ENCODE results near the gene RSPO1. TPM values are rescaled to one million over a fixed set of nuclear protein-coding genes. Genes with fewer than 3 reads are reported as not detected.
A peak's percentile ranks its signal among the peaks of the same experiment; 100 is the strongest.
"Not testable (repeated sequence)": the region's sequence is repeated elsewhere in the genome, so short reads cannot be mapped to it uniquely, and the experiment has no call there.

RSPO1 gene, protein sequence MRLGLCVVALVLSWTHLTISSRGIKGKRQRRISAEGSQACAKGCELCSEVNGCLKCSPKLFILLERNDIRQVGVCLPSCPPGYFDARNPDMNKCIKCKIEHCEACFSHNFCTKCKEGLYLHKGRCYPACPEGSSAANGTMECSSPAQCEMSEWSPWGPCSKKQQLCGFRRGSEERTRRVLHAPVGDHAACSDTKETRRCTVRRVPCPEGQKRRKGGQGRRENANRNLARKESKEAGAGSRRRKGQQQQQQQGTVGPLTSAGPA
- total RNA-seq = not detected

GRCh38 chr1:37634244-37634991 lies at the start of gene RSPO1:
Gene RSPO1, minus strand, starts transcription at chr1:37634892. Its CDS starts 5,231 bp downstream, at chr1:37629661.
- H3K4me3 Mint-ChIP-seq = peak within 1 kb of the TSS; percentile 37
- ATAC-seq (peak; percentile 44 to 48), DNase-seq (no peak)
- peaks cover 9% of the 10 kb centered on the region for H3K4me1 Mint-ChIP-seq (ENCODE audit: low read depth)
- H3K27me3 Mint-ChIP-seq (ENCODE audit: low read depth) = peaks cover 74% of the 10 kb centered on the region
- H3K9me3 Mint-ChIP-seq = no peaks in the 10 kb centered on the region
- no peaks in the 10 kb centered on the region for H3K36me3 Mint-ChIP-seq (ENCODE audit: insufficient read depth)

DNA sequence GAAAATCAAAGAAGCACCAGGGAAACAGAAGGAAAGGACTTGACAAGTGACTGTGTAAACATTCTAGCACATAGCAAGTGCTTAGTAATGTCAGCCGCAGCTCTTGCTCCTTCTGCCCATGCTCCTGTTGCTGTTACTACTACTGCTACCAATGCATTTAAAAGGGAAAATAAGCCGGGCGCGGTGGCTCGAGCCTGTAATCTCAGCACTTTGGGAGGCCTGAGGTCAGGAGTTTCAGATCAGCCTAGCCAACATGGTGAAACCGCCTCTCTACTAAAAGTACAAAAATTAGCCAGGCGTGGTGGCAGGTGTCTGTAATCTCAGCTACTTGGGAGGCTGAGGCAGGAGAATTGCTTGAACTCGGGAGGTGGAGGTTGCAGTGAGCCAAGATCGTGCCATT lies 49.5 kb upstream of the RSPO1 start:
- H3K4me1 Mint-ChIP-seq (ENCODE audit: low read depth) = peaks cover 16% of the 10 kb centered on the region
- not testable (repeated sequence) for H3K27me3 Mint-ChIP-seq (ENCODE audit: low read depth); DNase-seq; H3K4me3 Mint-ChIP-seq; H3K9me3 Mint-ChIP-seq; ATAC-seq
- H3K36me3 Mint-ChIP-seq (ENCODE audit: insufficient read depth) = peaks cover 46% of the 10 kb centered on the region

DNA sequence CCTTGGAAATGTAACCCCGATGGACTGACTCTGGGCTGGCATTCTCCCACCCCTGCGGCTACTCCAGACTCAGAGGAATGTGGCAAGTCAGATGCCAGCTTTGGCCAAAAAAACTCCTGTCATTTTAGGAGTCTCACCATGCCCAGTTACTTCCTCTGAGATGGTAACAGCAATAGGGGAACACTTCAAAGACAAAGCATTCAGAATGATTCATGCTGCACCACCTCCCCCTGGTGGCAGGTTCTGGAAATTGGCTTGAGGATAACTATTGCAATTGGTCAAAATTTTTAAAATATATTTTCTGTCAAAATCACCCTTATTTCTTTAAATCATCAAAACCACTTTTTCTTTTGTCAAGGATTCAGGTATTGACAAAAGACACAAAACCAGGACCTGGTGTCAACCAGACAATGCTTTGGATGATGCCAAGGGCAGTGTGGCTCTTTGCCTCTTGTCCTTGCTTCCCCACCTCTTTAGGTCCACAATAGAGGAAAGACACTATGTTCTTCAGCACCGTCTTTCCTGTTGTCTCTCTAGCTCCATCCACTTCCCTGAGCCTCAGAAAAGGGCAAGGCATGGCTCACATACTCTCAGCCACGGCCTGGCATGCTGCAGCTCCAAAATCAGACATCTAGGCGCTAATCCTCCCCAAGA lies 47.8 kb upstream of the RSPO1 start:
- Mint-ChIP-seq H3K4me3 (no peak overlapping the region), H3K36me3 (ENCODE audit: insufficient read depth) (peaks cover 40% of the 10 kb centered on the region), H3K4me1 (ENCODE audit: low read depth) (peaks cover 3% of the 10 kb centered on the region), H3K27me3 (ENCODE audit: low read depth) (no peaks in the 10 kb centered on the region), H3K9me3 (no peaks in the 10 kb centered on the region)
- peak; percentile 77 for DNase-seq
- peak; percentile 81 to 84 for ATAC-seq

- ATAC-seq = no peak
- Mint-ChIP-seq H3K4me1 (ENCODE audit: low read depth) (peaks cover 3% of the 10 kb centered on the region), H3K27me3 (ENCODE audit: low read depth) (no peaks in the 10 kb centered on the region), H3K4me3 (no peak overlapping the region), H3K9me3 (no peaks in the 10 kb centered on the region), H3K36me3 (ENCODE audit: insufficient read depth) (peaks cover 33% of the 10 kb centered on the region)
- no peak for DNase-seq
These were observed 46.2 kb upstream of the RSPO1 start for GRCh38 chr1:37680933-37681332.

- DNase-seq (no peak), ATAC-seq (no peak)
- peaks cover 13% of the 10 kb centered on the region for H3K4me1 Mint-ChIP-seq (ENCODE audit: low read depth)
- peaks cover 13% of the 10 kb centered on the region for H3K36me3 Mint-ChIP-seq (ENCODE audit: insufficient read depth)
- no peak overlapping the region for H3K4me3 Mint-ChIP-seq
- H3K27me3 Mint-ChIP-seq (ENCODE audit: low read depth) = no peaks in the 10 kb centered on the region
- H3K9me3 Mint-ChIP-seq = no peaks in the 10 kb centered on the region
These were observed 43.1 kb upstream of the RSPO1 start for GRCh38 chr1:37677808-37678207.

DNA sequence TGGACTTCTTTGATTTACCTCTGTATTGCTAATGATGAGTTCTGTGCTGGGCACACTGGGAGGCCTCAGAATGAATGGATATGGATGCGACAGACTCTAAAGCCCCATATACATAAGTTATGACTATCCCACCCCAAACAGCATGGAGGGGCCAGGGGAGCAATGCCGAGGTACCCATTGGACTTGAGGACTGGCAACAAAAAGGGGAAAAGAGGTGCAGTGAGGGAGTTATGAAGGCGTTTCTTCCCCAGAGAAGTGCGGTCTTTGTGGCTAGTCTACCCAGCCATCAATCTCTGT lies 42.4 kb upstream of the RSPO1 start:
- DNase-seq = no peak
- Mint-ChIP-seq H3K9me3 (no peaks in the 10 kb centered on the region), H3K4me3 (no peak overlapping the region), H3K4me1 (ENCODE audit: low read depth) (peaks cover 10% of the 10 kb centered on the region), H3K27me3 (ENCODE audit: low read depth) (no peaks in the 10 kb centered on the region), H3K36me3 (ENCODE audit: insufficient read depth) (peaks cover 6% of the 10 kb centered on the region)
- ATAC-seq = no peak

DNA sequence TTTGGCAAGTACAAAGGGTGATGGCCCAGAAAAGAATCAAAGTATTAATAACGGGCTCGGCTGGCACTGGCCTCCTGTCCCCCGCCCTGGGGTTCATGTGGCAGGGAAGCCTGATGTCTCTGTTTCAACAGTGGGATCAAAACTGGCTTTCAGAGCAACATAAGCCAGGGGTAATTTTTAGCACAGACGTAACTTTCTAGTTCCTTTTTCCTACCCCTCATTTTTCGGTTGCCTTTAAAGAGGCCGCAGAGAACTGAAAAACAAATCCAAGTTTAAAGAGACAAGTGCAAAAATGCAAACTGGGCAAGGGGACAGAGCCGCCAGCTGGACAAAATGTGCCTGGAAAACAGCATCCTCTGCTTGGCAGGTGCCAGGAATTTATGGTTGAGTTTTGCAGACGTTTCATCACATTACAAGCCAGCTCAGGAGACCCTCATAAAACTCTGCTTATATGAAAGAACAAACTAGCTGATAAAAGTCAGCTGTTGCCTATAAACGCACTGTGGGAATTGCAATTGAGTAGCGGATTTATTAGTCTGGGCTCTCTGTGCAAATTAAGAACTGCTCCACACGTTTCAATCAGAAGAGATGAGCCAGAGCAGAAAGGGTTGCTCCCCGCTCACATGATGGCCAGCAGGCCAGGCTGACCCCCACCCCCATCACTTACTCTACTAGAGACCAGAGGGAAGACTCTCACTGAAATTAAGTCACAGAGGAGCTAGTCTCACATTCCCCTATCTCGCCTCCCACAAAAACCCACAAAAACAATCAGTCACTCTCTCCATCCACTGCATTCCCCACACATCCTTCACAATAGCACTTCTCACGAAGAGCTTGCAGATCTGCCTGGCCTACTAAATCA lies 41.8 kb upstream of the RSPO1 start:
- Mint-ChIP-seq H3K4me3 (no peak overlapping the region), H3K4me1 (ENCODE audit: low read depth) (peaks cover 10% of the 10 kb centered on the region), H3K27me3 (ENCODE audit: low read depth) (peaks cover 4% of the 10 kb centered on the region), H3K36me3 (ENCODE audit: insufficient read depth) (peaks cover 5% of the 10 kb centered on the region), H3K9me3 (no peaks in the 10 kb centered on the region)
- ATAC-seq (no peak), DNase-seq (no peak)

DNA sequence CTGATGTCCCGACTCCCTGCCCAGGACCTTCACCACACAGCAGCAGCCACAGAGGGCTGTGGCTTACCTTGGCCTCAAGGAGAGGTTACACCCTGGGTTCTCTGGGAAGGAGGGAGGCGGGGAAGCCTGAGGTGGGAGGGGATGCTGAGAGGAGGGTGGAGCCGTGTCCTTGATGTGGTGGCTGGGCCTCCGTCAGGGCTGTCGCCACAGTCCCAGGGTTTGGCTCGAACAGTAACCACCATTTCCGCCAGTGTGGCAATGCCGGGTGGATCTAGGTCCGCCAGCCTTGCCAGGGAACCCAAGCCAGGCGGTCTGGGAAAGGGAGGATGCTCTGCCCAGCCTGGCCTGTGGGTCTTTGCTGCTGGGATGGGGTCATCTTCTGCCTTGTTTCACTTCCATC lies 39.2 kb upstream of the RSPO1 start:
- DNase-seq = peak; percentile 14

DNA sequence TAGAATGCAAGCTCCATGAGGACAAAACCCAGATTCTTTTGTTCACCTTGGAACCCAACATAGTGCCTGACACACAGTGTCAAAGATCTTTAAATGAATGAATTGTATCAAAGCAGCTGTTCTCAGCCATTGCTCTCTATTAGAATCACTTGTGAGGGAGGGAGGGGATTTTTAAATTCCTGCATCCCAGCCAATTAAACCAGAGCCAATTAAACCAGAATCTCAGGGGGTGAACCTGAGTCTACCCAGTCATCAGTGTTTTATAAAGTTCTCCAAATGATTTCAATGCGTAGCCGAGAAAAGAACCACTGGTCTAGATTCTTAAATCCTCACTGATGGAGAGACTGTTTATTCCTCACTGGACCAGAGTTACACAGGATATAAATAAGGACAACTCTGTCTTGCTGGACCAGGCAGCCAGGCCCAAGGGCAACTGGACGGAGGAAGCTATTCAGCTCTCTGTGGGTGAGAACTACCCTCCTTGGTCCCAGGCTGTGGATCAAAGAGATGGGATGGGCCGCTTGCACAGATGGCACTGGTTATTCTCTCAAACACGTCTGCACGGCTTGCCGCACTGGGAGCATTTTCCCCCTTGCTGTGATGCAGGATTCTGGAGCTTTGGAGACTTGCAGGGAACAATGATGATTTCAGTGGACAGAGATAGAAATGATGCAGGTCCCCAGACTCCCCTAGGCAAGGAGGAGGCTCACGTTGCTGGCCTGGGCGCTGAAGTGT lies 37.6 kb upstream of the RSPO1 start:
- H3K36me3 Mint-ChIP-seq (ENCODE audit: insufficient read depth) = no peaks in the 10 kb centered on the region
- no peak for DNase-seq
- H3K4me3 Mint-ChIP-seq = no peak overlapping the region
- ATAC-seq = no peak
- H3K27me3 Mint-ChIP-seq (ENCODE audit: low read depth) = peaks cover 11% of the 10 kb centered on the region
- H3K4me1 Mint-ChIP-seq (ENCODE audit: low read depth) = peaks cover 10% of the 10 kb centered on the region
- H3K9me3 Mint-ChIP-seq = no peaks in the 10 kb centered on the region

More for the DNA sequence above, 39.2 kb upstream of the RSPO1 start:
- ATAC-seq = peak; percentile 84 to 86
- no peaks in the 10 kb centered on the region for H3K9me3 Mint-ChIP-seq
- no peak overlapping the region for H3K4me3 Mint-ChIP-seq
- H3K27me3 Mint-ChIP-seq (ENCODE audit: low read depth) = peaks cover 9% of the 10 kb centered on the region
- peaks cover 10% of the 10 kb centered on the region for H3K4me1 Mint-ChIP-seq (ENCODE audit: low read depth)
- H3K36me3 Mint-ChIP-seq (ENCODE audit: insufficient read depth) = no peaks in the 10 kb centered on the region

- Mint-ChIP-seq H3K9me3 (no peaks in the 10 kb centered on the region), H3K4me3 (no peak overlapping the region), H3K27me3 (ENCODE audit: low read depth) (peaks cover 11% of the 10 kb centered on the region), H3K4me1 (ENCODE audit: low read depth) (peaks cover 10% of the 10 kb centered on the region), H3K36me3 (ENCODE audit: insufficient read depth) (no peaks in the 10 kb centered on the region)
- ATAC-seq (no peak), DNase-seq (no peak)
These were observed 36.6 kb upstream of the RSPO1 start for GRCh38 chr1:37671261-37671660.

GRCh38 chr1:37670133-37670532 lies 35.4 kb upstream of the RSPO1 start:
- no peaks in the 10 kb centered on the region for H3K36me3 Mint-ChIP-seq (ENCODE audit: insufficient read depth)
- DNase-seq = no peak
- ATAC-seq = no peak
- peaks cover 11% of the 10 kb centered on the region for H3K27me3 Mint-ChIP-seq (ENCODE audit: low read depth)
- no peaks in the 10 kb centered on the region for H3K9me3 Mint-ChIP-seq
- H3K4me3 Mint-ChIP-seq = no peak overlapping the region
- H3K4me1 Mint-ChIP-seq (ENCODE audit: low read depth) = peaks cover 8% of the 10 kb centered on the region

- Mint-ChIP-seq H3K9me3 (no peaks in the 10 kb centered on the region), H3K4me1 (ENCODE audit: low read depth) (no peaks in the 10 kb centered on the region), H3K27me3 (ENCODE audit: low read depth) (peaks cover 11% of the 10 kb centered on the region), H3K36me3 (ENCODE audit: insufficient read depth) (no peaks in the 10 kb centered on the region), H3K4me3 (no peak overlapping the region)
- ATAC-seq = no peak
- no peak for DNase-seq
These were observed 32.5 kb upstream of the RSPO1 start for GRCh38 chr1:37667023-37667671.

- no peaks in the 10 kb centered on the region for H3K9me3 Mint-ChIP-seq
- H3K4me3 Mint-ChIP-seq = no peak overlapping the region
- no peak for DNase-seq
- no peaks in the 10 kb centered on the region for H3K36me3 Mint-ChIP-seq (ENCODE audit: insufficient read depth)
- H3K4me1 Mint-ChIP-seq (ENCODE audit: low read depth) = no peaks in the 10 kb centered on the region
- peaks cover 6% of the 10 kb centered on the region for H3K27me3 Mint-ChIP-seq (ENCODE audit: low read depth)
- no peak for ATAC-seq
These were observed 31.7 kb upstream of the RSPO1 start for GRCh38 chr1:37666241-37666867.
